Neural crest cell (in vitro differentiated cells): ENCODE results near the gene GLI2. TPM values are rescaled to one million over a fixed set of nuclear protein-coding genes. Genes with fewer than 3 reads are reported as not detected.

ENCODE experiments used
- DNase-seq: peaks from one replicate; pipeline ENCODE4 v3.0.0; 2021; ENCODE audit warnings: low read depth, mixed read lengths, low spot score
- H3K27ac Mint-ChIP-seq: one replicate; pipeline ENCODE4 v1.8.0; 2021; ENCODE audit warnings: mild to moderate bottlenecking, mixed read lengths; ENCODE audit not compliant: unreplicated experiment
- H3K27me3 Mint-ChIP-seq: 2 replicates; pipeline ENCODE4 v1.8.0; 2021; ENCODE audit warnings: low read depth, mild to moderate bottlenecking, mixed read lengths
- H3K36me3 Mint-ChIP-seq: 2 replicates; pipeline ENCODE4 v1.8.0; 2021; ENCODE audit warnings: low read depth, mild to moderate bottlenecking, mixed read lengths
- H3K4me1 Mint-ChIP-seq: 2 replicates; pipeline ENCODE4 v1.8.0; 2021; ENCODE audit warnings: mixed read lengths
- H3K4me3 Mint-ChIP-seq: one replicate; pipeline ENCODE4 v1.8.0; 2021; ENCODE audit warnings: mild to moderate bottlenecking, mixed read lengths
- H3K9me3 Mint-ChIP-seq: 2 replicates; pipeline ENCODE4 v1.8.0; 2021; ENCODE audit warnings: mixed read lengths
- CTCF ChIP-seq: fragments of 200-600 bp; sonication (generic); conservative IDR thresholded peaks from 2 replicates; pipeline ENCODE4 v1.5.0; 2021; ENCODE audit warnings: antibody characterized with exemption, mild to moderate bottlenecking
- total RNA-seq: library from RNA; stranded (reverse); gene quantifications from 2 replicates; pipeline ENCODE4 v1.2.1, GENCODE V29; 2021

The GLI2 gene
- total RNA-seq, 1 donor from 2014 or later = 48.8 TPM

GRCh38 chr2:120777170-120777751 is 41.6 kb downstream of the GLI2 start:
- H3K27me3 Mint-ChIP-seq = no peaks in the 10 kb centered on the region
- no peaks in the 10 kb centered on the region for H3K36me3 Mint-ChIP-seq
- H3K27ac Mint-ChIP-seq = no peak overlapping the region
- no peak for DNase-seq
- no peaks in the 10 kb centered on the region for H3K9me3 Mint-ChIP-seq
- TF ChIP-seq CTCF = no peak
- no peak overlapping the region for H3K4me3 Mint-ChIP-seq
- peaks cover 27% of the 10 kb centered on the region for H3K4me1 Mint-ChIP-seq

GRCh38 chr2:120777787-120778186 is 42.1 kb downstream of the GLI2 start:
- no peak for DNase-seq
- TF ChIP-seq CTCF = no peak
- Mint-ChIP-seq H3K4me3 (no peak overlapping the region), H3K36me3 (no peaks in the 10 kb centered on the region), H3K9me3 (no peaks in the 10 kb centered on the region), H3K27ac (no peak overlapping the region), H3K27me3 (no peaks in the 10 kb centered on the region), H3K4me1 (peaks cover 27% of the 10 kb centered on the region)

GRCh38 chr2:120778244-120778643 is 42.6 kb downstream of the GLI2 start:
- Mint-ChIP-seq H3K9me3 (no peaks in the 10 kb centered on the region), H3K36me3 (no peaks in the 10 kb centered on the region), H3K27ac (no peak overlapping the region), H3K4me3 (no peak overlapping the region), H3K27me3 (peaks cover under 1% of the 10 kb centered on the region), H3K4me1 (peaks cover 28% of the 10 kb centered on the region)
- TF ChIP-seq CTCF = no peak
- DNase-seq = no peak

GRCh38 chr2:120779781-120780283 is 44.2 kb downstream of the GLI2 start:
- Mint-ChIP-seq H3K27me3 (peaks cover 3% of the 10 kb centered on the region), H3K4me1 (peaks cover 43% of the 10 kb centered on the region), H3K27ac (no peak overlapping the region), H3K9me3 (no peaks in the 10 kb centered on the region), H3K4me3 (no peak overlapping the region), H3K36me3 (no peaks in the 10 kb centered on the region)
- TF ChIP-seq CTCF = no peak
- no peak for DNase-seq

GRCh38 chr2:120780402-120780801 is 44.7 kb downstream of the GLI2 start:
- H3K4me3 Mint-ChIP-seq = no peak overlapping the region
- H3K4me1 Mint-ChIP-seq = peaks cover 43% of the 10 kb centered on the region
- DNase-seq = no peak
- H3K27me3 Mint-ChIP-seq = peaks cover 3% of the 10 kb centered on the region
- H3K27ac Mint-ChIP-seq = no peak overlapping the region
- no peaks in the 10 kb centered on the region for H3K36me3 Mint-ChIP-seq
- H3K9me3 Mint-ChIP-seq = no peaks in the 10 kb centered on the region
- no peak for TF ChIP-seq CTCF
